Fibroblast of skin of right biceps (primary cell): ENCODE measurements around the gene GPC3.

ENCODE experiments used
- DNase-seq: peaks from one replicate; pipeline ENCODE4 v3.0.0-alpha.2; 2013

Gene GPC3

GRCh38 chrX:133966199-133966598 is 19.2 kb downstream of the GPC3 start:
- DNase-seq: no peak

GRCh38 chrX:133965321-133965720 is 20.1 kb downstream of the GPC3 start:
- no peak for DNase-seq

- DNase-seq: no peak
These were observed 24.3 kb downstream of the GPC3 start for GRCh38 chrX:133961046-133961445.

GRCh38 chrX:133959972-133960371 is 25.4 kb downstream of the GPC3 start:
- no peak for DNase-seq

- no peak for DNase-seq
These were observed 26.3 kb downstream of the GPC3 start for GRCh38 chrX:133958997-133959688.

- DNase-seq: no peak
These were observed 28.6 kb downstream of the GPC3 start for GRCh38 chrX:133956570-133957340.

- DNase-seq: no peak
These were observed 31.5 kb downstream of the GPC3 start for GRCh38 chrX:133953785-133954355.

GRCh38 chrX:133953078-133953477 is 32.3 kb downstream of the GPC3 start:
- no peak for DNase-seq

GRCh38 chrX:133951098-133951497 is 34.3 kb downstream of the GPC3 start:
- DNase-seq: no peak

GRCh38 chrX:133950214-133950613 is 35.2 kb downstream of the GPC3 start:
- no peak for DNase-seq

- DNase-seq: no peak
These were observed 36.5 kb downstream of the GPC3 start for GRCh38 chrX:133948895-133949294.

- no peak for DNase-seq
These were observed 37.4 kb downstream of the GPC3 start for GRCh38 chrX:133947996-133948395.

- no peak for DNase-seq
These were observed 38.4 kb downstream of the GPC3 start for GRCh38 chrX:133947022-133947421.

GRCh38 chrX:133943507-133943906 is 41.9 kb downstream of the GPC3 start:
- DNase-seq: no peak

GRCh38 chrX:133939655-133940302 is 45.6 kb downstream of the GPC3 start:
- DNase-seq: no peak

GRCh38 chrX:133938530-133938929 is 46.9 kb downstream of the GPC3 start:
- DNase-seq: no peak

- DNase-seq: no peak
These were observed 48.4 kb downstream of the GPC3 start for GRCh38 chrX:133937022-133937421.

- DNase-seq: no peak
These were observed 50.3 kb downstream of the GPC3 start for GRCh38 chrX:133935076-133935475.

- DNase-seq: no peak
These were observed 52.1 kb downstream of the GPC3 start for GRCh38 chrX:133933316-133933715.

- DNase-seq: no peak
These were observed 55.4 kb downstream of the GPC3 start for GRCh38 chrX:133929836-133930464.

- no peak for DNase-seq
These were observed 57.0 kb downstream of the GPC3 start for GRCh38 chrX:133928365-133928764.

- no peak for DNase-seq
These were observed 58.6 kb downstream of the GPC3 start for GRCh38 chrX:133926809-133927208.

- no peak for DNase-seq
These were observed 59.3 kb downstream of the GPC3 start for GRCh38 chrX:133926099-133926498.
